OCI-M2 (cell line): Measurements from ENCODE around the gene PPP1R1C.

Experiments used
- DNase-seq: peaks from one replicate; lab custom pipeline; 2025; ENCODE audit not compliant: unreplicated experiment; lab: John Stamatoyannopoulos, UW

PPP1R1C gene

GRCh38 chr2:182098648-182099047 lies 113.0 kb downstream of the PPP1R1C start:
- DNase-seq: no peak

GRCh38 chr2:182101263-182101662 lies 115.6 kb downstream of the PPP1R1C start:
- DNase-seq: no peak

GRCh38 chr2:182103526-182103925 lies 117.9 kb downstream of the PPP1R1C start:
- no peak for DNase-seq

GRCh38 chr2:182110347-182110746 lies 124.7 kb downstream of the PPP1R1C start:
- DNase-seq: no peak

GRCh38 chr2:182113334-182113733 lies 127.7 kb downstream of the PPP1R1C start:
- DNase-seq: no peak

- no peak for DNase-seq
Measured at GRCh38 chr2:182115258-182115657, 129.6 kb downstream of the PPP1R1C start.

GRCh38 chr2:182116774-182117173 lies 131.1 kb downstream of the PPP1R1C start:
- no peak for DNase-seq

GRCh38 chr2:182117196-182117595 lies 131.5 kb downstream of the PPP1R1C start:
- no peak for DNase-seq

- no peak for DNase-seq
Measured at GRCh38 chr2:182128821-182129707, 143.4 kb downstream of the PPP1R1C start.

GRCh38 chr2:182132605-182133004 lies 147.0 kb downstream of the PPP1R1C start:
- DNase-seq: no peak

- no peak for DNase-seq
Measured at GRCh38 chr2:182133195-182133891, 147.7 kb downstream of the PPP1R1C start.

GRCh38 chr2:182134201-182134600 lies 148.5 kb downstream of the PPP1R1C start:
- DNase-seq: no peak

GRCh38 chr2:182142062-182142461 lies 156.4 kb downstream of the PPP1R1C start:
- no peak for DNase-seq

GRCh38 chr2:182144041-182144775 lies 158.6 kb downstream of the PPP1R1C start:
- DNase-seq: no peak

- DNase-seq: no peak
Measured at GRCh38 chr2:182144776-182145165, 159.1 kb downstream of the PPP1R1C start.

- DNase-seq: no peak
Measured at GRCh38 chr2:182148344-182148743, 162.7 kb downstream of the PPP1R1C start.

GRCh38 chr2:182163878-182164277 lies 178.2 kb downstream of the PPP1R1C start:
- DNase-seq: no peak

GRCh38 chr2:182164686-182165085 lies 179.0 kb downstream of the PPP1R1C start:
- no peak for DNase-seq

GRCh38 chr2:182165202-182165601 lies 179.5 kb downstream of the PPP1R1C start:
- DNase-seq: no peak

- DNase-seq: no peak
Measured at GRCh38 chr2:182166406-182166805, 180.8 kb downstream of the PPP1R1C start.

- no peak for DNase-seq
Measured at GRCh38 chr2:182166841-182167240, 181.2 kb downstream of the PPP1R1C start.
